NCI-H345 (cell line): ENCODE results near the gene CTNND2.

Source experiments
- DNase-seq: peaks from one replicate; lab custom pipeline; 2025; lab: John Stamatoyannopoulos, UW

Gene CTNND2

DNA sequence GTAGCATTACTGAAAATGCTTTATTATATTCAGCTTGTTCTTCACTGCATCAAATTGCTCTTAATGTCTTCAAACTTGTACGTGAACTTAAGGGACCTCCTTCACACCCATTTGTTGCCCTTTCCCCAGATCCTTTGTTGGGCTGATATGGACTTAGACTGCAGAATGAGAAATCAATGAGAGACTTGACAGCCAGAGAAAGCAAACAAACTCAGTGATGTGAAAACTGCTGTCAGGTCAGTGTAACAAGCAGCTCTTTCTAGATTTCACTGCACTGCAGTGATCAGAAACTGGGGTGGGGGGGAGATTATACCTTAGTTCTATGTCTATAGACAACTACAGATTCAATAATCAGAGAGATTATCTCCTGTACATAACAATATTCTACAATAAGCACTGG, 652.2 kb downstream of the CTNND2 start:
- no peak for DNase-seq

DNA sequence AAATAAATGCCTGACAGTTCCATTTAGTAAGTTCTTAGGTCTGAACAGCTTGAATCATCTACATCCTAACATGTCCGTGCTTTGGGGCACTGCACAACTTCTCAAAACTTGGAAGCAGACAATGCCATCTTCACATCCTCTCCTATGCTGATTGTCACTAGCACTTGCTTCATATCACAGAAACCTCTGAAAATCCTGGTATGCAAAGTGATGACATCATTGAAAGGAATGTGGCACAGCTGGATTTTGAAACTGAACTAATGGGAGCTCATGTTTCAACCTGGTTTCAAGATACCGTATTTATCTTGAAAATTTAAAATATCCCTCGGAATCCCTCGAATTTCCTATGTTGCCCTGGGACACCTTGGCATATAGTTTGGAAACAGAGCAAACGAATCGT, 653.0 kb downstream of the CTNND2 start:
- DNase-seq = no peak

DNA sequence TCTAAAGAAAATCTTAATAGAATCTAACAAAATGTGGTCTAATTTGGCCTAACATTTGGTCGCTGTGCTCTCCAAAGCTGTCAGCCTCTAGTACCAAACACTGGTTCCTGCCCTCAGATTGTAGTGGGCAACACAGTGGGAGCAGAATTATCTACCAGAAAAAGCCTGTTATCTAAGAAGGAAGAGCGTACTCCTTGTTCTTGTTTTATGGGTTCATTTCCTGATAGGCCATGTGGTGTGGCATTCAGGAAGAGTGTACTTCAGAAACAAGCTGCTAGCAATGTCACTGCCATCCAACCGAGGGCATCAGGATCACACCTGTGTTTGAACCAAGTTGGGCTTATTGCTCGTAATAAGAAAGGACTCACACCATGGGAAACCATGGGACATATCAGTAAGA, 655.3 kb downstream of the CTNND2 start:
- DNase-seq = no peak

DNA sequence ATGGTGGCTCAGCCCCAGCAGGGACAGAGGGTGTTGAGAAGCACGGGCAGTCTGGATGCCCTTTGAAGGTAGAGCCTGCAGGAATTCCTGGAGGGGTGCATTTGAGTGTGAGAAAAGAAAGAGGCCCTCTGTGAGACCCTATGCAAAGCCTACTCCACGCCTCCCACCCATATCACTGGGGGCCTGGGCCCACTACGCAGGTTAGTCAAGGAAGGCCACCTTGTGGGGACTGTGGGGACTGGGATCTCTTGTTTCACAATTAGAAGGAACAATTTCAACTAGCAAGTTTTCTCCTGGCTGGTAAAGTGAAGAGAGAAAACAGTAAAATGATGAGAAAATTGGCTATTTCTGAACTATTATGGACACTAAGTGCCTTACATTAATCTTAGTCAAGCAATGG, 657.0 kb downstream of the CTNND2 start:
- DNase-seq = no peak

GRCh38 chr5:11240293-11241190, 663.7 kb downstream of the CTNND2 start:
- no peak for DNase-seq

- no peak for DNase-seq
Observed at GRCh38 chr5:11239261-11240015, 664.8 kb downstream of the CTNND2 start.

DNA sequence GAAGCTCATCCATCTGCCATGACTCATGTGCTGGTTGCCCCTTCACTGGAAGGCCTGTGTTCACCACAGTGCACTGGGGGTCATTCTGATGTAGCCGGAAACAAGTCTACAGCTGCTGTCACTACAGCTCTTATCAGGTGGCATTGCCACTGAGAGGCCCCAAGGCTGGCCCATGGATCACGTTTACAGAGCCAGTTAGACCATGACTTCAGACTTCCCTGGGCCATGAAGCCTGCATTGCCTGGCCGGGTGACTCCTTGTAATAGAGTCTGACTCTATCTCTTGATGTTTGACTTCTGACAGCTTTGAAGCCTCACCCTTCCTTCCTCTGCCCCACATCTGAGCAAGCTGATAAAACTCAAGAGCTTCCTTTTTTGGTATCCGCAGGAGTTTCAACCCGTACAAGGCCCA, 669.7 kb downstream of the CTNND2 start:
- DNase-seq = no peak

DNA sequence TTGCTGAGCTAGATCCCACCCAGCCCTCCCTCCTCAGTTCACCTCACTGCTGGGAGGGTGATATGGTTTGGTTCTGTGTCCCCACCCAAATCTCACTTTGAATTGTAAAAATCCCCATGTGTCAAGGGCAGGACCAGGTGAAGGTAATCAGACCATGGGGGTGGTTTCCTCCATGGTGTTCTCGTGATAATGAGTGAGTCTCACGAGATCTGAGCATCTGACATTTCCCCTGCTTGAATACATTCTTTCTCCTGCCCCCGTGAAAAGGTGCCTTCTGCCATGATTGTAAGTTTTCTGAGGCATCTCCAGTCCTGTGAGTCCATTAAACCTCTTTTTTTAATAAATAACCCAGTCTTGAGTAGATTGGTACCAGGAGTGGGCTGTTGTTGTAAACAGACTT, 673.4 kb downstream of the CTNND2 start:
- no peak for DNase-seq

- DNase-seq = no peak
Observed at GRCh38 chr5:11227064-11227463, 677.2 kb downstream of the CTNND2 start.

- DNase-seq = no peak
Observed at GRCh38 chr5:11224436-11225187, 679.6 kb downstream of the CTNND2 start.

DNA sequence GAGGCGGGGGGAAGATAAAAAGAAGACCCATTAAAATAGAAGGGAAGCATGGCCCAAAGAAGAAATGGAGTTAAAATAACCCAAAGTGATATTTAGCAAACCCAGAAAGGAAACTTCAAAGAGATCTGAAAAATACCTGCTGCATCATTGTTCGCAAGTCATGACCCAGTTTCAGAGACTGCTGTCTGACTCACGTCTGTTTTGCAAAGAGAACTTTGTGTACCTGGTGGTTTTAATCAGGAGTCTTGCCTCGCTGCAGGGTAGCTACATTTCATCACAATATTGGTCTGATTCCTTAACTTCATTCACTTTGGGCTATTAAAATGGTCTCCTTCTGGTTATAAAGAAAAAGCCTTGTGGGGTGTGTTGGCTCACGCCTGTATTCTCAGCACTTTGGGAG, 682.1 kb downstream of the CTNND2 start:
- DNase-seq = no peak

- no peak for DNase-seq
Observed at GRCh38 chr5:11214864-11215644, 689.2 kb downstream of the CTNND2 start.

- DNase-seq = no peak
Observed at GRCh38 chr5:11212706-11213105, 691.5 kb downstream of the CTNND2 start.

DNA sequence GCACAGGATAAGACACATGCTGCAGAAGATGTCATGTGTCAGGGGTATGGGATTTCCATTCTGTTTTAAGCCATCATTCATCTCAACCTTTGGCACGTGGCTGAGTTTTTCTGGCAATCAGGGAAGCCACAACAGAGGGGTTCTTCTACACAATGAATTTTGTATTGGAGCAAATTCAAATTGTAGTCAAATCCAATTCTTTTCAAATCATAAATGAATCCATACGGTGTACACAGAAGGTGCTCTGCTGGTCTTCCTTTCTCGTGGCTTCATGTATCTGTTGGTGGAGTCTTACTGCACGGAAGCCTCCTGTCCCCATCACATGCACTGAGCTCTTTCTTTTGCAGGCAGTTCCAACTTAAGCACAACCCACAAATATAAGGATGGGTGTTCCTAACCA, 706.5 kb downstream of the CTNND2 start:
- DNase-seq = no peak

GRCh38 chr5:11191673-11192072, 712.6 kb downstream of the CTNND2 start:
- no peak for DNase-seq

DNA sequence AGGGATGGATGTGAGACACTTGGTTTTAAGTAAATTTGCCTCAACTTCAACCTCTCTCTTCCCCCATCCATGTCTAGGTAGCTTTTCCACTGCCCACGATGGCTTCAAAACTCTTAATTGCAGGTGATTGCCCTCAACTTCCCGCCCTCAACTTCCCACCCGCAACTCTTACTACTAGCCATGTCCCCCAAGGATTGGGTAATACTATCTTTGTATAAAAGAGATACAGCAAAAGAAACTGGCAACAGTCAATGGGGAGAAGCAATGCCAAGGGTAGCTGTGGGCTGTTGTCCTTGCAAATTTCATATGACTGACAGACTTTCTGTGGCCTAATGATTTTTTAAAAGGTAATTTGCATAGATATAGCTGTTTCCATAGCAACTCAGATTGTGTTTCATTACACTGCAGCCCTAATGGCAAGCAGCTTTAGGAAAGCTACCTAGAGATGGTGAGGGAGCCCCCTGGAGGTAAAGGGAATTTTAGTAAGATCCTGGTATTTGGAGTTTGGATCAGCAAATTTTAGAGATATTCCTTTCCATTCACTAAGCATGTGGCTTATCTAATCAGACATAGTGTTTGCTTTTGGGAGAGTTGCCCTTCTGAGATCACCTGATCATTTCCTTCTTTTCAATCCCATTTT, 721.7 kb downstream of the CTNND2 start:
- DNase-seq = peak; percentile 4

DNA sequence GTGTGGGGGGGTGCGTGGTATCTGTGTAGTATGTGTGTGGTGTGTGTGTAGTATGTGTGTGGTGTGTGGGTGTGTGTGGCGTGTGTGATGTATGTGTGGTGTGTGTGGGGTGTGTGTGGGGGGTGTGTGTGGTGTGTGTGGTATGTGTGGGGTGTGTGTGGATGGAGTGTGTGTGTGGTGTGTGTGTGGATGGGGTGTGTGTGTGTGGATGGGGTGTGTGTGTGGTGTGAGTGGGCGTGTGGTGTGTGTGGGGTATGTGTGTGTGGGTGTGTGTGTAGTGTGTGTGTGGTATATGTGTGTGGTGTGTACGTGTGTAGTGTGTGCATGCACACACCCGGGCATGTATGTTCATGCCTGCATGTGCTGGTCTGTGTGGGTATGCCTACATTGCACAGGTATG, 722.3 kb downstream of the CTNND2 start:
- no peak for DNase-seq

DNA sequence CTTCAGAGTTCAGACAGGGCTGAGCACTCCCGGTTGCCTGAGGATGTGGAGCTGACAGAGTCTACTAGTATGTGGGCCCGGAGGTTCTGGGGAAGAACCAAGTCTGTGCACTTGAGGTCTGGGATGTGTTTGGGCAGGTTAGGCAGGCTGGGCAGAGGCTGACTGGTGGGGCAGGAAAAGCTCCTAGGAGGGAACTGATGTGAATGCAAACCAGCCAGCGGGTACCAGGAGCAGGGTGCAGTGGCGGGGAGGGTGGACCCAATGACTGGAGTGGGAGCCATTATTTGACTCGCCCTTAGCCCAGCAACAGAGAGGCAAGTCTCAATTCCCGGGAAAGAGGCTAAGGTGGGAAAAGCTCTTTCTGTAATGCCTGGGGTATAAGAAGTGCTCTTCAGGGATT, 723.4 kb downstream of the CTNND2 start:
- DNase-seq = no peak

DNA sequence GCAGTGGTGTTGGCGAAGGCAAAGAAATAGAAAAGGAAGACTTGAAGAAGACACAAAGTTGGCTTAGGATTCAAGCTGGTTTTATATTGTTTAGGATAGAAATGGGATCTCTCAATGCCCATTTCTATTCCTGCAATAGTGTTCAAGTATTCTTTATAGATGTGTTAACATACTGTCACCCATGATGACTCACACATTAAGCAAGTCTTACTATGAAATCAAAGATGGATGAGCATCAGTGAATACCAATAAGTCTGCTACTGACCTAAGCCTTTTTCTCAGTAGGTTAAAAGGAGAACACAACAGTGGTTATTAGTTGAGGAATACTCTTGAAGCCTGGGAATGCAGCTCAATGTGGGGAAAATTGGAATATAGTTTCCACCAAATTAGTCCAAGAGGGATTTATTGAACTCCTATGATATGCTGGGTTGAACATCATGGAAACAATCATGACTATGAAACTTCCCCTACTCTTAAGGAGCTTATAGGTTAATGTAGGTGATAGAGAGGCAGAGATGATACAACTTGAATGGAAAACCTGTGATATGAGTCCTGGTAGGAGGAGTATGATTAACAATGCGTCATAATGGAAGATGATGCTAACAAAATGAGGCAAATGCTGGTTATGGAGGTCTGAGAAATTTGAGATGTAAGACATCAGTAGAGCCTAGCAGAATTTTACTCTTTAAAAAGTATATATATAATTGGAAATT, 726.1 kb downstream of the CTNND2 start:
- no peak for DNase-seq

GRCh38 chr5:11174591-11174990, 729.7 kb downstream of the CTNND2 start:
- DNase-seq = no peak

GRCh38 chr5:11172484-11172883, 731.8 kb downstream of the CTNND2 start:
- no peak for DNase-seq
